GM18868 (cell line): ENCODE results near the gene CFAP92.
"Not testable (repeated sequence)": the region's sequence is repeated elsewhere in the genome, so short reads cannot be mapped to it uniquely, and the experiment has no call there.

Experiments
- ATAC-seq: cut with Tn5 transposase; IDR thresholded peaks from one replicate; pipeline ENCODE4 v1.9.1; 2021; ENCODE audit warnings: mild to moderate bottlenecking, moderate library complexity; ENCODE audit not compliant: unreplicated experiment

The CFAP92 gene

GRCh38 chr3:128906031-128906803 is 87.7 kb downstream of the CFAP92 start:
- no peak for ATAC-seq

- no peak for ATAC-seq
Observed at GRCh38 chr3:128903501-128903900, 90.4 kb downstream of the CFAP92 start.

- no peak for ATAC-seq
Observed at GRCh38 chr3:128902426-128902825, 91.5 kb downstream of the CFAP92 start.

GRCh38 chr3:128895843-128896697 is 97.8 kb downstream of the CFAP92 start:
- no peak for ATAC-seq

DNA sequence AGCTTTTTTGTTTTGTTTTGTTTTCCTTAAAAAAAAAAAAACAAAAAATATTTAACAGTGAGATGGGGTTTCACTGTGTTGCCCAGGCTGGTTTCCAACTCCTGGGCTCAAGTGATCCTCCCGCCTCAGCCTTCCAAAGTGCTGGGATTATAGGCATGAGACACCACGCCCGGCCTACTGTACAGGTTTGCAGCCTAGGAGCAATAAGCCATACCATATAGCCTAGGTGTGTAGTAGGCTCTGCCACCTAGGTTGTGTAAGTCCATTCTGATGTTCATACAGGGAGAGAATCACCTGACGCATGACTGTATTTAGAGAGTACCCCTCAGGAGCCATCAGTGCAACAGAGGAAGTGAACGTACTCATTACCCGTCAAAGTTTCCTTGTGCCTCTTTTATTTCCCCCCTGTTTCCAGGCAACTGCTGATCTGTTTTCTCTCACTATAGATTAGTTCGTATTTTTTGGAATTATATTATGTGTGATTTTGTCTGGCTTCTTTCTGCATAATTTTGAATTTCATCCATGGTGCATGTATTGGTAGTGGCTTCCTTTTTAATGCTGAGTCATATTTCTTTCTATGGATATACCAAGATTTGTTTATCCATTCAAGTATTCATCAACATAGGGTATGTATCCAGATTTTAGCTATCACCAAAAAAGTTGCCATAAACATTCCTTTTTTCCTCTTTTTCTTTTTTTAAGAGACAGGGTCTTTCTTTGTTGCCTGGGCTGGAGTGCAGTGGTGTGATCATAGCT is 104.6 kb downstream of the CFAP92 start:
- ATAC-seq = no peak

- no peak for ATAC-seq
Observed at GRCh38 chr3:128884992-128885391, 108.9 kb downstream of the CFAP92 start.

GRCh38 chr3:128882719-128883118 is 111.2 kb downstream of the CFAP92 start:
- ATAC-seq = no peak

- no peak for ATAC-seq
Observed at GRCh38 chr3:128881576-128881975, 112.3 kb downstream of the CFAP92 start.

- not testable (repeated sequence) for ATAC-seq
Observed at GRCh38 chr3:128880455-128880854, 113.4 kb downstream of the CFAP92 start.

GRCh38 chr3:128879991-128880390 is 113.9 kb downstream of the CFAP92 start:
- no peak for ATAC-seq

GRCh38 chr3:128879125-128879969 is 114.5 kb downstream of the CFAP92 start, which contains the start of gene ACAD9:
TSS of gene ACAD9 (plus strand) at chr3:128879620. CDS start at chr3:128879692, 72 bp downstream.
- ATAC-seq = peak; percentile 86

GRCh38 chr3:128878556-128879124 is 115.2 kb downstream of the CFAP92 start:
- no peak for ATAC-seq

DNA sequence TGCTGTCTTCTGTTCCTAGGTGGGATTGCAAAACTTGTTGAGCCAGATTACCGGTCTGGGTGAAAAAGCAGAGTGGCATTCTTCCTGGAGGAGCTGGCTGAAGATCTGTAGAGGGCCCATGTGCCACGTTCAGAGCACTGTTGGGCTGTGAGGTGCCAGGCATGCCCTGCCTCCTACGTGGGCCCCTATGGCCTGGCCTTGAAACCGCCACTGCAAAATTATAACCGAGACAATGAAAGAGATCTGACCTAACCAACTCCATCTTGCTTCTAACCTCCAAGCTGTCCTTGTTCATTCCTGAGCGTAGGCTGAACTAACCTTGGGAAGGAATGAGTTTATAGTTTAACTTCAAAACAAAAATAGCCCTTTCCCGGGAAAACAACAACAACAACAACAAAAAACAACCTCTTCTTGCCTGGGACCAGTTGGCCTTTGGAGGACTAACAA is 115.8 kb downstream of the CFAP92 start:
- ATAC-seq = no peak

GRCh38 chr3:128875556-128876120 is 118.2 kb downstream of the CFAP92 start:
- ATAC-seq = peak; percentile 41

DNA sequence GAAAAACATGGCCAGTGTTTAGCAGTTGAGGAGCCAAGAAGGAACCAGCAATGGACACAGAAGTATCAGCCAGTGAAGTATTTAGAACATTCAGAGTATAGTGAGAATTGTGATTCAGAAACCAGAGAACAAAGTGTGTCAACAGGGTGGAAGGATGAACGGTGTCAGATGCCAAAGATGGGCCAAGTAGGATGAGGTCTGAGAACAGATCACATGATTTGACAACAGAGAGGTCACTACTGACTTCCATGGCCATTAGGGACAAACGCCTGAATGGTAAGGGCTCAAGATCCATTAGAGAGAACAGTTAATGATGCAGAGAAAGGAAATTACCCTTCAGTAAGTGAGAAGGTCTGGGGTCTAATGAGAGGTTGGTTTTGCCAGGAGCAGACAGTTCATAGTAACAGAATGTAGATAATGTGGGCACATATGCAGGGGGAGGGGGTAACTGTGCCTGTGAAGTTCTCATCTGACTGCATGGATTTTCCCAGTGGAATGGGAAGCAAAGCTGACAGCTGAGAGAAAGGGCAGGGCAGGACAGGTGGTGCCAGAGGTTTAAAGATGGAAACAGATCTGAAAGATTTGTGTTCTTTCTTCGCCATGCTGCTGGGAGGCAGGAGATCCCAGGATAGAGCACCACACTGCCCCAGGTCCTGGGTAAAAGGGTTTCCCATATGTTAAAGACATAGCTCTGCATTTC is 119.2 kb downstream of the CFAP92 start:
- no peak for ATAC-seq

DNA sequence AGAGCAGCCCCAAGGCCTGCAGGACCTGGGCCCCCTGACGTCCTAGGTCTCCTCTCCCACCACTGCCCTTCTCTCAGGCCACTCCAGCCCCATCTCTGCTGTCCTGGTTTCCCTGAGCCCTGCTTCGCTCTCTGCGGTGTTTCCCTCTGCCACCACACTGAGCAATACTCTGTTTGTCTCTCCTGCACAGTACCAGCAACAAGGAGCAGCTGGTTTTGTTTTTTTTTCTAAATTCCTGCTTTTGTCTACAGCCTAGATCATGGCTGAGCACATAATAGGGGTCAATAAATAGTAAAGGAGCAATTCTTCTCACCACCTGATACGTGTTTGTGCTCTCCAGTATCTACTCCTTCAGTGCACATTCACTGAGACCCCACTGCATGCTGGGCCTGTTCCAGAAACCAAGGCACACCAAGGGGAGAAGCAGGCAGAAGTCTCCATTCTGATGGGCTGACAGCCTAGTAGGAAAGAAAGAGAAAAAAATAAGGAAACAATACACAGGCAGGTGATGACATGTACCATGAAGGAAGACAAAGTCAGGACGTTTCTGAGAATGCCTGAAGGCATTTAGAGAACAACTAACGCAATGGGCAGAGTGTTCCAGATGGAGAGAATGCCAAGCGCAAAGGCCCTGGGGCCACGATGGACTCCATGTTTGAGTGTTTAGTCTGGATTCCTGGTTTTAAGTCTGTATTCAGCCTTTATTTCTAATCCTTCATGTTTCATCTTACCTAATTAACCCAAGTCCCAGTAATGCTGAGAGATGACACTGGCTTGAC is 120.4 kb downstream of the CFAP92 start:
- no peak for ATAC-seq

GRCh38 chr3:128872744-128873143 is 121.1 kb downstream of the CFAP92 start:
- ATAC-seq = no peak

GRCh38 chr3:128872282-128872681 is 121.6 kb downstream of the CFAP92 start:
- no peak for ATAC-seq
